Endodermal cell (in vitro differentiated cells): Measurements from ENCODE around the gene DMWD. TPM values are rescaled to one million over a fixed set of nuclear protein-coding genes. Genes with fewer than 3 reads are reported as not detected.

Experiments used
- DNase-seq: peaks from one replicate; pipeline ENCODE4 v3.0.0-alpha.2; 2017
- H3K27ac ChIP-seq: 2 replicates; pipeline ENCODE4 v1.5.1; 2013; ENCODE audit warnings: mild to moderate bottlenecking, low read depth, low read length, moderate library complexity
- H3K27me3 ChIP-seq: 2 replicates; pipeline ENCODE4 v1.6.1; 2013; ENCODE audit warnings: mild to moderate bottlenecking, low read length, moderate library complexity; ENCODE audit not compliant: insufficient read depth, control insufficient read depth, poor library complexity, severe bottlenecking
- H3K36me3 ChIP-seq: 2 replicates; pipeline ENCODE4 v1.7.0; 2013; ENCODE audit warnings: mild to moderate bottlenecking, low read length, moderate library complexity; ENCODE audit not compliant: control insufficient read depth, insufficient read depth
- H3K4me1 ChIP-seq: one replicate; pipeline ENCODE4 v1.7.0; 2013; ENCODE audit warnings: low read length; ENCODE audit not compliant: control insufficient read depth, insufficient read depth
- H3K4me3 ChIP-seq: 2 replicates; pipeline ENCODE4 v1.5.1; 2013; ENCODE audit warnings: mild to moderate bottlenecking, low read length, moderate library complexity
- H3K9ac ChIP-seq: 2 replicates; pipeline ENCODE4 v1.6.1; 2013; ENCODE audit warnings: mild to moderate bottlenecking, low read length, moderate library complexity; ENCODE audit not compliant: poor library complexity, severe bottlenecking; ENCODE audit errors: extremely low read depth
- H3K9me3 ChIP-seq: 2 replicates; pipeline ENCODE4 v1.6.1; 2013; ENCODE audit warnings: mild to moderate bottlenecking, low read length, moderate library complexity; ENCODE audit not compliant: control insufficient read depth
- H3K27ac Mint-ChIP-seq: 2 replicates; pipeline ENCODE4 v1.8.0; 2020; ENCODE audit warnings: mixed read lengths
- H3K27me3 Mint-ChIP-seq: 2 replicates; pipeline ENCODE4 v1.8.0; 2021; ENCODE audit warnings: mild to moderate bottlenecking, mixed read lengths; ENCODE audit not compliant: insufficient read depth
- H3K36me3 Mint-ChIP-seq: 2 replicates; pipeline ENCODE4 v1.8.0; 2020; ENCODE audit warnings: low read depth, mixed read lengths
- H3K4me1 Mint-ChIP-seq: 2 replicates; pipeline ENCODE4 v1.8.0; 2020; ENCODE audit warnings: mixed read lengths
- H3K4me3 Mint-ChIP-seq: 2 replicates; pipeline ENCODE4 v1.8.0; 2020; ENCODE audit warnings: mild to moderate bottlenecking, moderate library complexity, mixed read lengths
- H3K9me3 Mint-ChIP-seq: 2 replicates; pipeline ENCODE4 v1.8.0; 2020; ENCODE audit warnings: mild to moderate bottlenecking, mixed read lengths
- WGBS, 2 experiments: methylation state at CpG; one replicate each; pipeline versions ENCODE4 v1.1.5 to v1.1.7; 2013; ENCODE audit warnings: missing lambda C conversion rate in 2 of 2, mixed read lengths in 1 of 2; ENCODE audit not compliant: insufficient coverage in 1 of 2, insufficient read length in 1 of 2; 5-methylcytosine and 5-hydroxymethylcytosine counted together
- total RNA-seq, 2 donors: library from RNA; stranded (reverse); fragmentation: NEBNext Ultra II Directional in 1 of 2; extraction: Animal tissue kit (Norgen Biotek cat#: 25700) in 1 of 2; gene quantifications; 2 replicates in 1 of 2; 3 replicates in 1 of 2; pipeline ENCODE4 v1.2.1, GENCODE V29; 2021
- TF ChIP-seq, protein P1 (sequence below): fragments of 200-600 bp; sonication (generic); conservative IDR thresholded peaks from 2 replicates; pipeline ENCODE4 v1.5.0; 2021; ENCODE audit warnings: antibody characterized with exemption, mild to moderate bottlenecking

Gene DMWD
- total RNA-seq, 2 donors from 2014 or later = 86.4 to 86.9 TPM

GRCh38 chr19:45773384-45773783 lies 19.3 kb downstream of the DMWD start:
- Histone ChIP-seq H3K4me1 (no peaks in the 10 kb centered on the region), H3K9ac (no peak overlapping the region), H3K27me3 (no peaks in the 10 kb centered on the region), H3K36me3 (peaks cover 24% of the 10 kb centered on the region), H3K4me3 (no peak overlapping the region), H3K27ac (no peak overlapping the region), H3K9me3 (no peaks in the 10 kb centered on the region)
- H3K27me3 Mint-ChIP-seq = no peaks in the 10 kb centered on the region
- no peak for DNase-seq
- H3K27ac Mint-ChIP-seq = no peak overlapping the region
- H3K9me3 Mint-ChIP-seq = no peaks in the 10 kb centered on the region
- 90% methylated on average over 2 of the region's 2 CpGs; no CpG with 5 or more reads in 1 of the 2 experiments for WGBS, 2 experiments
- H3K4me1 Mint-ChIP-seq = peaks cover 9% of the 10 kb centered on the region
- no peak overlapping the region for H3K4me3 Mint-ChIP-seq
- TF ChIP-seq, protein P1, sequence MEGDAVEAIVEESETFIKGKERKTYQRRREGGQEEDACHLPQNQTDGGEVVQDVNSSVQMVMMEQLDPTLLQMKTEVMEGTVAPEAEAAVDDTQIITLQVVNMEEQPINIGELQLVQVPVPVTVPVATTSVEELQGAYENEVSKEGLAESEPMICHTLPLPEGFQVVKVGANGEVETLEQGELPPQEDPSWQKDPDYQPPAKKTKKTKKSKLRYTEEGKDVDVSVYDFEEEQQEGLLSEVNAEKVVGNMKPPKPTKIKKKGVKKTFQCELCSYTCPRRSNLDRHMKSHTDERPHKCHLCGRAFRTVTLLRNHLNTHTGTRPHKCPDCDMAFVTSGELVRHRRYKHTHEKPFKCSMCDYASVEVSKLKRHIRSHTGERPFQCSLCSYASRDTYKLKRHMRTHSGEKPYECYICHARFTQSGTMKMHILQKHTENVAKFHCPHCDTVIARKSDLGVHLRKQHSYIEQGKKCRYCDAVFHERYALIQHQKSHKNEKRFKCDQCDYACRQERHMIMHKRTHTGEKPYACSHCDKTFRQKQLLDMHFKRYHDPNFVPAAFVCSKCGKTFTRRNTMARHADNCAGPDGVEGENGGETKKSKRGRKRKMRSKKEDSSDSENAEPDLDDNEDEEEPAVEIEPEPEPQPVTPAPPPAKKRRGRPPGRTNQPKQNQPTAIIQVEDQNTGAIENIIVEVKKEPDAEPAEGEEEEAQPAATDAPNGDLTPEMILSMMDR = no peak
- peaks cover 45% of the 10 kb centered on the region for H3K36me3 Mint-ChIP-seq

GRCh38 chr19:45772912-45773311 lies 19.7 kb downstream of the DMWD start:
- Mint-ChIP-seq H3K36me3 (peaks cover 40% of the 10 kb centered on the region), H3K27me3 (no peaks in the 10 kb centered on the region), H3K4me1 (peaks cover 9% of the 10 kb centered on the region), H3K9me3 (no peaks in the 10 kb centered on the region), H3K27ac (no peak overlapping the region), H3K4me3 (no peak overlapping the region)
- no peak for DNase-seq
- Histone ChIP-seq H3K36me3 (peaks cover 20% of the 10 kb centered on the region), H3K27me3 (no peaks in the 10 kb centered on the region), H3K4me3 (no peak overlapping the region), H3K27ac (no peak overlapping the region), H3K4me1 (no peaks in the 10 kb centered on the region), H3K9ac (no peak overlapping the region), H3K9me3 (no peaks in the 10 kb centered on the region)
- WGBS, 2 experiments = 96 to 100% methylated on average over 1 to 3 of the region's 3 CpGs
- TF ChIP-seq, protein P1 = no peak

- H3K4me3 ChIP-seq = no peak overlapping the region
- no peaks in the 10 kb centered on the region for H3K9me3 Mint-ChIP-seq
- no peaks in the 10 kb centered on the region for H3K27me3 Mint-ChIP-seq
- TF ChIP-seq, protein P1 = no peak
- peaks cover 9% of the 10 kb centered on the region for H3K4me1 Mint-ChIP-seq
- H3K36me3 Mint-ChIP-seq = peaks cover 34% of the 10 kb centered on the region
- no peaks in the 10 kb centered on the region for H3K27me3 ChIP-seq
- no peaks in the 10 kb centered on the region for H3K4me1 ChIP-seq
- H3K27ac ChIP-seq = no peak overlapping the region
- 89 to 94% methylated on average over 5 to 14 of the region's 14 CpGs for WGBS, 2 experiments
- H3K9me3 ChIP-seq = no peaks in the 10 kb centered on the region
- H3K4me3 Mint-ChIP-seq = no peak overlapping the region
- no peak overlapping the region for H3K9ac ChIP-seq
- H3K36me3 ChIP-seq = peaks cover 13% of the 10 kb centered on the region
- peak overlapping the region; percentile 42 for H3K27ac Mint-ChIP-seq
- peak; percentile 45 for DNase-seq
Measured at GRCh38 chr19:45772130-45772840, 20.4 kb downstream of the DMWD start.
